ENCODE measurements around the gene DLEU7. TPM values are rescaled to one million over a fixed set of nuclear protein-coding genes. Genes with fewer than 3 reads are reported as not detected.

The DLEU7 gene
- total RNA-seq, 3 donors from 2014 or later, result 0.15 to 0.66 (median 0.48) TPM

DNA sequence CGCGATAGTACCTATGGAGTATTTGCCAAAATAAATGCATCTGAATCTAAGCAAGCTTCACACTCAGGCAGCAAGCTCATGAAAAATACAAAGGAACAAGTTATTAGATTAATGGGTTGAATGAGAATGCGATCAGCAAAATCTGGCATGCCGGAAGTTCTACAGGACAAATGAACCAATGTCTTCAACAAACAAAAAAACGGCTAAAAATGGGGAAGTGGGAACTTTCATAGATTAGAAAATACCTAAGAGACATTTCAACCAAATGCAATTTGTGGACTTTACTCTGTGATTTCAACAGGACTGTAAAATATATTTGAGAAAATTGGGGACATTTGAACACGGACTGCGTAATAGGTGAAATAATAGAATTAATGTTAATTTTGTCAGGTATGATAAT, 43.7 kb upstream of the DLEU7 start:
- intact Hi-C loops (cut with DNase I; ENCODE audit: low total_unique reads), result no loop called here
- DNase-seq (ENCODE audit: low spot score in 2 of 2), result no peak
- TF ChIP-seq, protein P1, sequence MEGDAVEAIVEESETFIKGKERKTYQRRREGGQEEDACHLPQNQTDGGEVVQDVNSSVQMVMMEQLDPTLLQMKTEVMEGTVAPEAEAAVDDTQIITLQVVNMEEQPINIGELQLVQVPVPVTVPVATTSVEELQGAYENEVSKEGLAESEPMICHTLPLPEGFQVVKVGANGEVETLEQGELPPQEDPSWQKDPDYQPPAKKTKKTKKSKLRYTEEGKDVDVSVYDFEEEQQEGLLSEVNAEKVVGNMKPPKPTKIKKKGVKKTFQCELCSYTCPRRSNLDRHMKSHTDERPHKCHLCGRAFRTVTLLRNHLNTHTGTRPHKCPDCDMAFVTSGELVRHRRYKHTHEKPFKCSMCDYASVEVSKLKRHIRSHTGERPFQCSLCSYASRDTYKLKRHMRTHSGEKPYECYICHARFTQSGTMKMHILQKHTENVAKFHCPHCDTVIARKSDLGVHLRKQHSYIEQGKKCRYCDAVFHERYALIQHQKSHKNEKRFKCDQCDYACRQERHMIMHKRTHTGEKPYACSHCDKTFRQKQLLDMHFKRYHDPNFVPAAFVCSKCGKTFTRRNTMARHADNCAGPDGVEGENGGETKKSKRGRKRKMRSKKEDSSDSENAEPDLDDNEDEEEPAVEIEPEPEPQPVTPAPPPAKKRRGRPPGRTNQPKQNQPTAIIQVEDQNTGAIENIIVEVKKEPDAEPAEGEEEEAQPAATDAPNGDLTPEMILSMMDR (IDR thresholded peaks at IDR 0.05), result no peak
- TF ChIP-seq POLR2AphosphoS5 (IDR thresholded peaks at IDR 0.05), result no peak
- no peak for TF ChIP-seq POLR2A (IDR thresholded peaks at IDR 0.05)

DNA sequence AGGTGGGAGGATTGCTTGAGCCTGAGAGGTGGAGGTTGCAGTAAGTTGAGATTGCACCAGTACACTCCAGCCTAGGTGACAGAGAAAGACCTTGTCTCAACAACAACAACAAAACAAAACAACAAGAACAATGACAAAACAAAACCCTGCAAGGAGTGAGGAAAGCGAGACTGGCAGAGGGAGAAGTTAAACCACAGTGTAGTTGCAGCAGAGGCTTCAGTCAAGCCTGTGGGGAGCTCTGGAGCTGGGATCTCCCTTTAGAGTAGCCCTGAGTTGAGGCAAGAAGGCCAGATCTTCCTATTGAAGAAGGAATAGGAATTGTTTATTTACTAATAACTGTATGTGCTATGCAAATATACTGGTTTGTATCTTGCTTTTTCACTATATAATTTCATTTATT, 40.8 kb upstream of the DLEU7 start:
- no peak for DNase-seq (ENCODE audit: low spot score in 2 of 2)
- Histone ChIP-seq H3K4me3 (no peak overlapping the region), H3K27ac (no peak overlapping the region), H3K36me3 (no peaks in the 10 kb centered on the region), H3K9me3 (no peaks in the 10 kb centered on the region), H3K4me1 (no peaks in the 10 kb centered on the region), H3K27me3 (no peaks in the 10 kb centered on the region)
- intact Hi-C loops (cut with DNase I; ENCODE audit: low total_unique reads), result no loop called here
- no peak for TF ChIP-seq POLR2A (IDR thresholded peaks at IDR 0.05)
- TF ChIP-seq, protein P1 (IDR thresholded peaks at IDR 0.05), result no peak
- TF ChIP-seq POLR2AphosphoS5 (IDR thresholded peaks at IDR 0.05), result no peak

More for the DNA sequence above, 43.7 kb upstream of the DLEU7 start:
- H3K27me3 ChIP-seq, result no peaks in the 10 kb centered on the region
- H3K4me1 ChIP-seq, result no peaks in the 10 kb centered on the region
- no peaks in the 10 kb centered on the region for H3K36me3 ChIP-seq
- no peak overlapping the region for H3K27ac ChIP-seq
- H3K4me3 ChIP-seq, result no peak overlapping the region
- no peaks in the 10 kb centered on the region for H3K9me3 ChIP-seq

DNA sequence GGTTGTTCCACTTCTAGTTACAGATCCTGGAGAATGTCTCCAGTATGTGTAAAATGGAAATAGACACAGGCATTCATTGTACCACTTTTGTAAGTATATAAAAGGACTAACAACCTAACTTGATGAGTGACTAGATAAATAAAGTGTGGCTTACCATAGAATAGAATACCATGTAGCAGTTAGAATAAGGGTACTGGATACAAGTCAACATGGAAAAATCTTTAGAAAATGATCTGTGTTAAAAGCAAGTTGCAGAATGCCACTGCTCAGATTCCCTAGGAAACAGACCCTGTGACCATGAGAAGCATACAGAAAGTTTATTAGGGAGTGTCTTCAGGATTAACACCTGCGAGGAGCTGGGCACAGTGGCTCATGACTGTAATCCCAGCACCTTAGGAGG, 40.2 kb upstream of the DLEU7 start:
- no peak overlapping the region for H3K4me3 ChIP-seq
- no peaks in the 10 kb centered on the region for H3K36me3 ChIP-seq
- H3K27ac ChIP-seq, result no peak overlapping the region
- TF ChIP-seq, protein P1 (IDR thresholded peaks at IDR 0.05), result no peak
- TF ChIP-seq POLR2A (IDR thresholded peaks at IDR 0.05), result no peak
- no peak for TF ChIP-seq POLR2AphosphoS5 (IDR thresholded peaks at IDR 0.05)
- no peaks in the 10 kb centered on the region for H3K27me3 ChIP-seq
- H3K9me3 ChIP-seq, result no peaks in the 10 kb centered on the region
- no peak for DNase-seq (ENCODE audit: low spot score in 2 of 2)
- no peaks in the 10 kb centered on the region for H3K4me1 ChIP-seq
- intact Hi-C loops (cut with DNase I; ENCODE audit: low total_unique reads), result no loop called here

DNA sequence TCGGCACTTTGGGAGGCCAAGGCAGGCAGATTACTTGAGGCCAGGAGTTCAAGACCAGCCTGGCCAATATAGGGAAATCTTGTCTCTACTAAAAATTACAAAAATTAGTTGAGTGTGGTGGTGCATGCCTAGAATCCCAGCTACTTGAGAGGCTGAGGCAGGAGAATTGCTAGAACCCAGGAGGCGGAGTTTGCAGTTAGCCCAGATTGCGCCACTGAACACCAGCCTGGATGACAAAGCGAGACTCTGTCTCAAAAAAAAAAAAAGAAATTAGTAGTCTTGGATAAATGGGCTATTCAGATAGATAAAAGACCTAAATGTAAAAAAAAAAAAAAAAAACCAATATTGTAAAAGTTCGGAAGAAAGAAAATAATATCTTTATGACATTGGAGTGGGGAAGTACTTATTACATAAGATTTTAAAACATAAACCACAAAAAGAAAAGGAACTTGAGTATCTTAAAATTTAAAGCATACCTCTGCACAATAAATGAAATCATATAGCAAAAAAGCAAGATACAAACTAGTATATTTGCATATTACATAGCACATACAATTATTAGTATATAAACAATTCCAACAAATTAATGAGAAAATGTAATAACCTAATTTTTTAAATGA, 39.4 kb upstream of the DLEU7 start:
- no peak for TF ChIP-seq POLR2AphosphoS5 (IDR thresholded peaks at IDR 0.05)
- TF ChIP-seq POLR2A (IDR thresholded peaks at IDR 0.05), result no peak
- TF ChIP-seq, protein P1 (IDR thresholded peaks at IDR 0.05), result no peak
- Histone ChIP-seq H3K36me3 (no peaks in the 10 kb centered on the region), H3K27me3 (no peaks in the 10 kb centered on the region), H3K9me3 (no peaks in the 10 kb centered on the region), H3K4me3 (no peak overlapping the region), H3K4me1 (no peaks in the 10 kb centered on the region), H3K27ac (no peak overlapping the region)
- DNase-seq (ENCODE audit: low spot score in 2 of 2), result no peak
- intact Hi-C loops (cut with DNase I; ENCODE audit: low total_unique reads), result no loop called here

DNA sequence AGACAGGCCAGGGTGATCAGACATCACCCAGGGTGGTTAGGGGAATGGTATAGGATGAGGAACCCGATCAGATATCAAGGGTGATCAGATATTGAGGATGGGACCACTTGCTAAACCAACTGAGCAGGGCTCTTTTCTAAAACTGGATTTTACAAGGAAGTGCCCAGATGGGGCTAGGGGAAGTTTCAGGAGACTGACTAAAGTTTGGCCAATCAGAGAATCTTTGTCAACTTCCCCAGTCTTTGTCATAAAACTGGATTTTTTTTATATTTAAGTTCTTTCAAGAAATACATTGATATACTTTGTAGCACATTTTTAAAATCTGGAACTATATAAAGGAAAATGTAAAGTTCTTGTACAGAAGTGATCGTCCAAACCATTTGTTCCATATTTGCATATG, 30.5 kb upstream of the DLEU7 start:
- no peaks in the 10 kb centered on the region for H3K4me1 ChIP-seq
- intact Hi-C loops (cut with DNase I; ENCODE audit: low total_unique reads), result loop anchor here (5.0 kb wide), 1 partner anchor 677 kb away; no protein-coding TSS in a partner anchor
- DNase-seq (ENCODE audit: low spot score in 2 of 2), result no peak
- H3K27me3 ChIP-seq, result no peaks in the 10 kb centered on the region
- H3K4me3 ChIP-seq, result no peak overlapping the region
- H3K9me3 ChIP-seq, result no peaks in the 10 kb centered on the region
- no peak for TF ChIP-seq POLR2A (IDR thresholded peaks at IDR 0.05)
- TF ChIP-seq POLR2AphosphoS5 (IDR thresholded peaks at IDR 0.05), result no peak
- TF ChIP-seq, protein P1 (IDR thresholded peaks at IDR 0.05), result no peak
- H3K36me3 ChIP-seq, result no peaks in the 10 kb centered on the region
- H3K27ac ChIP-seq, result no peak overlapping the region
